ENCODE results near the gene BTBD8. TPM values are rescaled to one million over a fixed set of nuclear protein-coding genes. Genes with fewer than 3 reads are reported as not detected.
A peak's percentile ranks its signal among the peaks of the same experiment; 100 is the strongest.
"Not testable (repeated sequence)": the region's sequence is repeated elsewhere in the genome, so short reads cannot be mapped to it uniquely, and the experiment has no call there.

BTBD8 gene
- total RNA-seq, 4 donors from 2014 or later = 0.90 to 5.7 (median 3.4) TPM

GRCh38 chr1:92075311-92075710 lies 4.8 kb upstream of the BTBD8 start, which contains the start of gene SETSIP:
TSS of gene SETSIP (minus strand) at chr1:92075411. CDS start at chr1:92075411, 0 bp downstream.
- H3K9me3 ChIP-seq = no peaks in the 10 kb centered on the region
- no peak within 1 kb of the TSS for H3K4me3 ChIP-seq
- H3K27me3 ChIP-seq = no peaks in the 10 kb centered on the region
- no peak for DNase-seq
- no peaks in the 10 kb centered on the region for H3K36me3 ChIP-seq
- no peak within 1 kb of the TSS for H3K27ac ChIP-seq
- intact Hi-C loops (cut with DNase I; ENCODE audit: low total_unique reads) (no loop called here), in situ Hi-C loops (cut with MboI; ENCODE audit: low sequenced_read_pairs in 4 of 4) (no loop called here)
- no peak for ATAC-seq
- no peak for TF ChIP-seq POLR2A (IDR thresholded peaks at IDR 0.05)
- no peak for TF ChIP-seq CTCF (IDR thresholded peaks at IDR 0.05 in 4 of 5, conservative IDR thresholded peaks at IDR 0.05 in 1 of 5)
- no peaks in the 10 kb centered on the region for H3K4me1 ChIP-seq

GRCh38 chr1:92076363-92076762 lies 3.8 kb upstream of the BTBD8 start:
- Histone ChIP-seq H3K27ac (no peak overlapping the region), H3K4me3 (no peak overlapping the region), H3K27me3 (no peaks in the 10 kb centered on the region), H3K4me1 (no peaks in the 10 kb centered on the region), H3K36me3 (no peaks in the 10 kb centered on the region), H3K9me3 (no peaks in the 10 kb centered on the region)
- ATAC-seq (no peak), DNase-seq (no peak)
- in situ Hi-C loops (cut with MboI; ENCODE audit: low sequenced_read_pairs in 4 of 4) (no loop called here), intact Hi-C loops (cut with DNase I; ENCODE audit: low total_unique reads) (no loop called here)
- no peak for TF ChIP-seq CTCF (IDR thresholded peaks at IDR 0.05 in 4 of 5, conservative IDR thresholded peaks at IDR 0.05 in 1 of 5)
- no peak for TF ChIP-seq POLR2A (IDR thresholded peaks at IDR 0.05)

GRCh38 chr1:92078077-92078476 lies 2.1 kb upstream of the BTBD8 start:
- H3K4me3 ChIP-seq; H3K27me3 ChIP-seq; in situ Hi-C loops (cut with MboI; ENCODE audit: low sequenced_read_pairs in 4 of 4); intact Hi-C loops (cut with DNase I; ENCODE audit: low total_unique reads); H3K9me3 ChIP-seq; H3K27ac ChIP-seq; DNase-seq; H3K36me3 ChIP-seq; H3K4me1 ChIP-seq; ATAC-seq: not testable (repeated sequence)

- H3K27ac ChIP-seq = peak overlapping the region in 2 of 4 donors; percentile 72 to 78
Measured at GRCh38 chr1:92079441-92079840, 704 bp upstream of the BTBD8 start.

GRCh38 chr1:92081031-92081430 lies 886 bp downstream of the BTBD8 start:
- no peaks in the 10 kb centered on the region for H3K4me1 ChIP-seq
- no peak for DNase-seq

More at GRCh38 chr1:92079441-92079840, 704 bp upstream of the BTBD8 start:
- Histone ChIP-seq H3K9me3 (no peaks in the 10 kb centered on the region), H3K36me3 (no peaks in the 10 kb centered on the region), H3K27me3 (no peaks in the 10 kb centered on the region), H3K4me1 (no peaks in the 10 kb centered on the region), H3K4me3 (peak overlapping the region; percentile 72 to 81 (median 78))
- TF ChIP-seq CTCF (IDR thresholded peaks at IDR 0.05 in 4 of 5, conservative IDR thresholded peaks at IDR 0.05 in 1 of 5) = no peak
- intact Hi-C loops (cut with DNase I; ENCODE audit: low total_unique reads) (no loop called here), in situ Hi-C loops (cut with MboI; ENCODE audit: low sequenced_read_pairs in 4 of 4) (no loop called here)
- DNase-seq (no peak), ATAC-seq (no peak)

More at GRCh38 chr1:92081031-92081430, 886 bp downstream of the BTBD8 start:
- ATAC-seq = no peak
- TF ChIP-seq CTCF (IDR thresholded peaks at IDR 0.05 in 4 of 5, conservative IDR thresholded peaks at IDR 0.05 in 1 of 5) (no peak), POLR2A (IDR thresholded peaks at IDR 0.05) (no peak)
- intact Hi-C loops (cut with DNase I; ENCODE audit: low total_unique reads) (no loop called here), in situ Hi-C loops (cut with MboI; ENCODE audit: low sequenced_read_pairs in 4 of 4) (no loop called here)
- H3K4me3 ChIP-seq = peak overlapping the region; percentile 72 to 81 (median 78)
- H3K27me3 ChIP-seq = no peaks in the 10 kb centered on the region
- H3K27ac ChIP-seq = peak overlapping the region in 3 of 4 donors; percentile 74 to 85 (median 78)
- no peaks in the 10 kb centered on the region for H3K36me3 ChIP-seq
- peaks cover 0 to 6% (median 0%) of the 10 kb centered on the region in 3 donors for H3K9me3 ChIP-seq

Data from gastrocnemius medialis (tissue), 4 donors.